Hypothalamus (tissue), 51 donors: ENCODE results near the gene MARK3.
A peak's percentile ranks its signal among the peaks of the same experiment; 100 is the strongest.

Experiments used
- DNase-seq, 51 donors: peaks; one replicate each; lab custom pipeline; 2025; lab: John Stamatoyannopoulos, UW

The MARK3 gene

GRCh38 chr14:103393070-103393469, 7.9 kb downstream of the MARK3 start:
- no peak for DNase-seq

DNA sequence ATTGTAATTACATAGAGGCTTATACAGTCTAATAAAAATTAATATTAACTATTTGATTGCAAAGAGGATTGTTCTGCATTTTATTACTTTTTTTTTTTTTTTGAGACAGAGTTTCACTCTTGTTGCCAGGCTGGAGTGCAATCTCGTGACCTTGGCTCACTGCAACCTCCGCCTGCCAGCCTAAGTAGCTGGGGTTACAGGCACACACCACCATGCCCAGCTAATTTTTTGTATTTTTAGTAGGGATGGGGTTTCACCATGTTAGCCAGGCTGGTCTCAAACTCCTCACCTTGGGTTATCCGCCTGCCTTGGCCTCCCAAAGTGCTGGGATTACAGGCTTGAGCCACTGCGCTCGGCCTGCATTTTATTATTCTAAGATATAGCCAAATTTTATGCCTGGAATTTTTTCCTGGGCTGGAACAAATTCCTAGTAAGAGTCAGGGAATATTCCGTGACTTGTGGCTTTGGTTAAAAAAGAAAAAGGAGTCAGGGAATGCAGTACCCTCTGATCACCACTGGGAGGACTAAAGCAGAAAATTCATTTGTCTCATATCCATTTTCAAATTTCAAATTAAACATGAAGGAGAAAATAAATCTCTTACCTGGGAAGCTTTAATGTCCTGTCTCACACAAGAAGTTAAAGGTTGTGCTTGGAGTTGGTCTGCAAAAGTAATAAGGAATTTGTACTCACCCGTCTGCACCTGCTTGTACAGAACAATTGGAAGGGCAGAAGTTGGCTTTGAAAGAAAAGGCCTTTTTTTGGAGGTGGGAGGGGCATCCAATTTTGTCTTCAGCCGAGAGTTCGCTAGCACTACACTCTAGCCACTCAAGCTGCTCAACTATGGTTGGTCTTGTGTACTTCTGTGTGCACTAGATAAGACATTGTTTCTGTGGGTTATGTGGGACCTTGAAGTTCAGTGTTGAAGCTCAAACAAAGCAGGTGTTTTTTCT, 8.7 kb downstream of the MARK3 start:
- peak in 2 of 51 donors; percentile 11 to 27 for DNase-seq

GRCh38 chr14:103395244-103395643, 10.0 kb downstream of the MARK3 start:
- DNase-seq: no peak

DNA sequence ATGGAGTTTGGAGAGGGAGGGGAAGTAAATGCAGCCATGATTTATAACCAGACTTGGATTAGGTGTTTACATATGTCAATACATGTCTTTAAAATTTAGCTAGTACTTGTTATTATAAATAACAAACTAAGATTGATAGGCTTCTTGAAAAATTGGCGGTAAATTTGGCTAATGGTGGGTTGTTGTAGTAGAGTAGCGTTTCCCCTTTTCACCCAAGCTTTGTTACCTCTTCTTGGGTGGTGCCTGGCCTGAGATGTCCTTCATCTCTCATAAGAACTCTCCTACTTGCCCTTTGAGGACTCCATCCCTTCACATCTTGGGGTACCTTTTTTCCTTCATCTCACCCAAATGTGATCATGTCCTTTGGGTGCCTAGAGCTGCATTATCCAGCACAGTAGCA, 11.2 kb downstream of the MARK3 start:
- no peak for DNase-seq

- no peak for DNase-seq
Observed at GRCh38 chr14:103398427-103399195, 13.4 kb downstream of the MARK3 start.

- DNase-seq: no peak
Observed at GRCh38 chr14:103400537-103400936, 15.3 kb downstream of the MARK3 start.

DNA sequence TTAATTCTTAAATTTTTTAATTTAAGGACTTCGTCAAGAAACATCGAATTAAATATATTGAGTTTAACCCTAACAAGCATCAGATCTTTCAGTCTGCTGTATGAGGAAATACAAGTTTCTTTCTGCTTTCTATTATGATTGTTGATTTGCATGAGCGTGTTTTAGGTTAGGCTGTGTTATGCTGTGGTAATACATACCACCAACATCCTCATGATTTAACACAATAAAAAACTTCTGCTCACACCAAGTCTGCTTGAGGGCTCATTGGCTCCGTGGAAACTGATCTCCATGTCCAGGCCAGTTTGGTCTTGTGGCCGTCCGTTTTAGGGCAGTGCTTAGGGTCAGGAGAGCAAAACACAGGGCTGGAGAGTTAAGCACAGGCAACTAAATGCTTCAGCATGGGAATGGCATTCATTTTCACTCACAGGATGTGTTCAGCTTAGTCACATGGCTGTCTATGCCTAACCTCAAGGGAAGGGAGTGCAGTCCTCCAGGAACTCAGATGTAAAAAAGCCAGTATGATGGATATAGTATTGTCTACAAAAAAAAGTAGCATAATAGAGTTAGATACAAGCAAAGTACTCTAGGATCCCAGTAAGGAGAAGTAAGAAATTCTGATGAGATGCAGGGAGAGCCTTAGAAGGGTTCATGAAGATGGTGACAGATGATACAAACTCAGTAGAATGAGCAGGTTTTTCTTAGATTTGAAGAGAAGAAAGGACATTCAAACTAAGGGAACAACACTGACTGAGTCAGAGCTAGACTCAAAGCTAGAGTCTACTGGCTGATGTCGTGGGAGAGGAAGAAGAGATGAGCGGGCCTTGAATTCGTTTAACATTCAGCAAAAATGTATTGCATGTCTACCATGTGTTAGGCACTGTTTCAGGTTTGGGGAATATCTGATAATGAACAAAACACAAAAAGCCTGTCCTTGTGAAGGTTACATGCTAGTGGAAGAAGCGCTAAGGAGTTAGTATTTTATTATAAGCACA, 16.3 kb downstream of the MARK3 start:
- no peak for DNase-seq

DNA sequence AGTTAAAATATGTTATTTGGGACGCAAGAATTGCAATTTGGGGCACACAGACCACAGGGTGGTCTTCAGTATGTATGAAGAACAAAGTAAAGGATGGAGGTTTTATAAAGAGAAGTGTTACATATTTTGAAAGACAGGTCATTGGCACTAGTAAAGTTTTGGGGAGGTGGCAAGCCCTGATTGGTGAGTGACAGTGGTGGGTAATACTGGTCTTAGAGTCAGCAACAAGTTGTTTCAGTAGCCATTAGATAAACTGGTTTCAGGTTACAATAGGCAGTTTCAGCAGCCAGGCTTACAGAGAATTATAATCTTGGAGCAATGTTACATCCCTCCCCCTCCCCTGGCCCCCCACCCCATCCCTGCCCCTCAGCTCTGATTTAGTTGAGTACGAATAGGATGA, 17.5 kb downstream of the MARK3 start:
- DNase-seq: no peak

- DNase-seq: no peak
Observed at GRCh38 chr14:103404032-103404918, 19.1 kb downstream of the MARK3 start.

DNA sequence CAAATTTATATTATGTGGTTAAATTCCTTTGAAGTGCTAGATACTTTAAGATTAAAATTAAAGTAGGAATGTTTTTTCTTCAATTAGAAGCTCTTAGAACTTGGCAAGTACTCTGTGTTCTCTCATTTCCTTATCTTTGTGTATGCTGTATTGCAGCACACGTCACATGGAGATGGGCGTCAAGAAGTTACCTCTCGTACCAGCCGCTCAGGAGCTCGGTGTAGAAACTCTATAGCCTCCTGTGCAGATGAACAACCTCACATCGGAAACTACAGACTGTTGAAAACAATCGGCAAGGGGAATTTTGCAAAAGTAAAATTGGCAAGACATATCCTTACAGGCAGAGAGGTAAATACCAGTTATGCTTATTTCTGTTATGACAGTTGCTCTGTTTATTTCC, 19.7 kb downstream of the MARK3 start:
- no peak for DNase-seq

DNA sequence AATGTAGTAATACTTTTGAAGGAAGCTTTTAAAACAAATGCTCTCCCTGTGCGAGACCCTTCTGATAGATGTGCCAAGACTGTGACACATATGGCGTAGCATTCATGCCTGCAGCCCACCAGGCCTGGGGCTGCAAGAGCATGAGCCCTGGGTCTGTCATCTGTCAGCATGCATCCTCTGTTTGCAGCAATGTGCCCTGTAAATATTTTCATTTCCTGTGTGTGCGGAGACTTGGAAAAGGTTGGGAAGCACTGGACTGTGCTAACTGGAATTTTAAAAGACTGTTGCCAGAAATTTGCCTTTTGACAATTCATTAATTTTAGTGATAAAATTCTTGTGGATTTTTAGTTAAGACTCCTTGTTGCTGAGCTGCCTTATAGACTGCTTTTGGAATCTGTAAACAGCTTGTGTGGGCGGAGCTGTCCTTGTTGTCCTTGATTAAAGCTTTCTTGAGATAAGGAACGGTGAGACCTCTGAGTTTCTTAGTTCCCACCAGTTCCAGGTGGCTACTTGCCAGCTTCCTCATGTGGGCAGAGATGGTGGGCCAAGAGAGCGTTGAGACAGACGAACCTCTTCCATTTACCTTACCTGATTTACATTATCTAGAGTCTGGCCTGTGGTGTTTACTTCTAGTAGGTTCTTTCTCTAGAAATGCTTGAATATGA, 23.4 kb downstream of the MARK3 start:
- no peak for DNase-seq

DNA sequence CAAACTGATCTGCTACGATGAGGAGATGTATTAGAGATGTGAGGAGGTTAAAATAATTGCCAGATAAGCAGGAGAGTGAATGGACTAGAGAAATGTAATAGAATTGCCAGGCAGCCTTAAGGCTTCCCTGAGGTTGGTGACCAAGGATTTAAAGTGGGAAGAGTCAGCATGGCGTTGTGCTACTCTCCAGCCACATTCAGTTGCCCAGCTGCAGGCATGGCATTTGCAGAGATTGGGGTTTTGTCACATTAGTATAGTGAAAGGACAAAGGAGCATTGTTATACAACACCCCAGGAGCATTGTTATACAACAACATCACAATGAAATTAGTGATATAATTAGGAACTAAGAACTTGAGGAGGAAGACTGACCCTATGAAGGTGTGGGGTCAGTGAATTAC, 31.7 kb downstream of the MARK3 start:
- peak in 14 of 51 donors; percentile 6 to 54 (median 34) for DNase-seq

DNA sequence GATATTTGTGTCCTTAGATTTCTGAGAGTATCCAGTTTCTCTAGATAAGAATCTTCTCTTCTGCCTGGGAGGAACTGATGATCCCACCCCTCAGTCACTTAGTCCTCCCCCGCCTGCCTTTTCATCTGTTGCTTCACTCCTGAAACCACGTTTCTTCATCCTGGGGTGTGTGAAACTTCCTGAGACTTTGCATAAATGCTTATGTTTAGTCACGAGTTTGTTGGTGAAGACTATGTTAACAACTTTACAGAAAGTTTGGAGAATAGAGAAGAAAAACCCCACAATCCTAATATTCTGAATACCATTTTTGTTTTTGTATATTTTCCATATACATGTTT, 33.2 kb downstream of the MARK3 start:
- DNase-seq: no peak

DNA sequence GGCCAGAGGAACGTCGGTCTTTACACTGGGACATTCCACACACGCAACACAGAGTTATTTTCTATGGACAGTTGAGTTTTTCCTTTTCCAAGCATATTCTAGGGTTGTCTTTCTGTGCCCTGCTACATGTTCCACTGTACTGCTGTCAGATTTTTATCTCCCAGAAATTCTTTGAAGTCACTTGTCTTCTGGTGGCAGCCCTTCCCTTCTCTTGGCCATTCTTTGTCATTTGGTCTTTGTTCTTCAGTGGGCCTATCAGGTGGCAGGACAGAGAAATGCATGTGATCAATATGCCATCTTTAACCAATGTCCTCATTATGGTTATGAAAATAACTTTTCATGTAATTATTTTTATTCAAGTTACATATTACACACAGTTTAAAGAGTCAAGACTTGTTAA, 36.3 kb downstream of the MARK3 start:
- no peak for DNase-seq

- no peak for DNase-seq
Observed at GRCh38 chr14:103423050-103423461, 37.8 kb downstream of the MARK3 start.

- peak in 1 of 51 donors; percentile 21 for DNase-seq
Observed at GRCh38 chr14:103427485-103428443, 42.5 kb downstream of the MARK3 start.

- no peak for DNase-seq
Observed at GRCh38 chr14:103428723-103429556, 43.7 kb downstream of the MARK3 start.
